GM19351 (cell line): Measurements from ENCODE around the gene DCPS.

Source experiments
- ATAC-seq: cut with Tn5 transposase; IDR thresholded peaks from one replicate; pipeline ENCODE4 v1.9.1; 2021; ENCODE audit warnings: mild to moderate bottlenecking, moderate library complexity; ENCODE audit not compliant: unreplicated experiment

Gene DCPS

GRCh38 chr11:126327281-126328000, 23.6 kb downstream of the DCPS start:
- ATAC-seq, result no peak

DNA sequence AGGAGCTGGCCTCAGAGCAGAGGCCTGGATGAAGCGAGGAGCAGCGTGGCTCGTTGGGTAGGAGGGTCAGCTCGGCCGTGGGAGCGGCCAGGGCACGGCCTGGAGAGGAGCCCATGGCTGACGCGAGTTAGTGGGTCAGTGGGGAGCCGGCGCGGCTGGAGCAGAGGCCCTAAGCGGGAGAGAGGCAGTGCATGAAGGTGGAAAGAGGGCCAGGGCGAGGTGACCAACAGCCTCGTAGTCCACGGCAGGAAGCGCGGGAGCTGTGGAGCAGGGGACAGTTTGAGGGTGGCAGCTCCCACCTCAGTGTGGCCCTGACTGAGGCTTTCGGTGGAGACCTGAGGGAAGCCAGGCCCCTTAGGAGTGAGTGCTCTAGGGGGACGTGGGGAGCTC, 24.1 kb downstream of the DCPS start:
- ATAC-seq, result no peak

- ATAC-seq, result no peak
Observed at GRCh38 chr11:126328444-126328843, 24.6 kb downstream of the DCPS start.

DNA sequence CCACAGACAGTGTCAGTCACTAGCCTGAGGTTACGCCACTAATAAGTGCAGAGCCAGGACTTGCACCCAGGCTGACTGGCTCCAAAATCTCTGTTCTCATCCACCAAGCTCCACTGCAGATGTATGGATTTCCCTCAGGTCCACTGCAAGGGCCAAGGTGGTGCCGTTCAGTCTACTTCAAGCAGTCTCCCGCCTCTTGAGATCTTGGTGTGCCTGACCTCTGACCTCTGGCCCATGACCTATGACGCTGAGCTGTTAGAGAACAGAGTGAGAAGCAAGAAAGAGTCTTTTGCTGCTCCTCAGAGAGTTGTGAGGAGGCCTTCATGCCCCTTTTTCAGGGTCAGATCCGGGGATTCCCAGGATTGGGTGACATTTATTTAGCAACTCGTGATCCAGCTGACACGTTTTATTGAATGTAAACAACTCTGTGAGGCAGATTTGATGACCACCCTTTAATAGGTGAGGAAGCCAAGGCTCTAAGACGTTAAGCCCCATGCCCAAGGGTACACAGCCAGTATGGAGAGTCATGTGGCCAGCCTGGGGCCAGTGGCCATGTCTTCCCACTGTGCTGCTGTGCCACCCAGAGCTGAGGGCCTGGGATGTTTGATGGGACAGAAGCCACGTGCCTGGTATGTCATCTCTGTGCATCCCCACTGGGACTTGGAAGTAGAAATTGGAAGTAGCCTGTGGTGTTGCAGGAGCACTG, 25.2 kb downstream of the DCPS start:
- ATAC-seq, result no peak

- no peak for ATAC-seq
Observed at GRCh38 chr11:126329644-126330211, 25.9 kb downstream of the DCPS start.

DNA sequence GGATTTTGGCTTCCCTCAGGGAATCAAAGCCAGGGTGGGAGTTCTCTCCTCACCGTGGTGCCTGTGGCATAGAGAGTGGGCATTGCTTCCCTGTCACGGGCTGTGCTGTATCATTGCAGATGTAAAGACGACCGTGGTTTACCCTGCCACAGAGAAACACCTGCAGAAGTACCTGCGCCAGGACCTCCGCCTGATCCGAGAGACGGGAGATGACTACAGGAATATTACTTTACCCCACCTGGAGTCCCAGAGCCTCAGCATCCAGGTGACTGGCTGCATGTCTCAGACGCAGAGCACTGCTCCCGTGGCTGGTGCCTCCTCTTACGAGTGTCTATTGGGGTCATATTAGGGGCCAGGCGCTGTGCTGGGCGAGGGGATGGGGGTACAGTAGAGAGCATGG, 27.4 kb downstream of the DCPS start:
- no peak for ATAC-seq

DNA sequence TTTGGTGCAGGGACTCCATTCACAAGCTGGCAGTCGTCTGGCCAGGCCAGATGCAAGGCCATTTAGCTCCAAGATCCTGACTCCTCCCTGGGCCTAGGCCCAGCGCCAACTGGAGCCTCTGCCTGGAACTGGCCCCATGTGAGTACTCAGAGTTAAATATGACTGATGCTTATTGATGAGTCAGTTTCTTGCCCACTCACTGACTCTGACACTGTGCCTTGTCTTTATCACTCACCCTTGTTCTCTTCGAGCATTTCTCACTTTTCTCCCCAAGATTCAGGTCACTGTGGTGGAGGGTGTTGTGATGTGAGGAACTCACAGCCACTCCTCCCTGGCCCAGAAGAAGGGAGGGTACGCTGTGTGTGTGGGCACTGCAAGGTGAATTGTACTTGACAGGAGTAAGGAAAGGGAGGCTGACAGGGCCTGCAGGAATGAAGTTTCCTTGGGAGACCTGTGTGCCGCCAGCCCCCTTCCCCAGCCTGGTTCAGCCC, 28.4 kb downstream of the DCPS start:
- ATAC-seq, result no peak

DNA sequence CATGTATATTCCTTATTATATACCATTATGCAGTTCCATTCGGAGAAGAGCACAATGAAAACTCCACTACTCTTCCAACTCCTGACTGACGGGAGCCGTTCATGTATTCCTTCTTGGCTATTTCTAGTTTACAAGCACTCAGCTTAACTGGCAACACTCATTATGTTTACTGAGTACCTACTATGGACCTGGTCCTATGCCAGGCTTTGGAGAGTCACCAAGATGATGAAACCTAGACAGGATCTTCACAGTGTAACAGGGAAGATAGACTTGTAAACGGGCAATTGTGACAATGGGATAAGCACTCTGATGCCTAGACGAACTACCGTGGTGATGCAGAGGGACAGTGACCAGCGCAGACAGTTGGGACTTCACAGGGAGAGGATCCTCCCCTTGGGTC, 29.3 kb downstream of the DCPS start:
- no peak for ATAC-seq

GRCh38 chr11:126334659-126335462, 31.0 kb downstream of the DCPS start:
- ATAC-seq, result no peak

DNA sequence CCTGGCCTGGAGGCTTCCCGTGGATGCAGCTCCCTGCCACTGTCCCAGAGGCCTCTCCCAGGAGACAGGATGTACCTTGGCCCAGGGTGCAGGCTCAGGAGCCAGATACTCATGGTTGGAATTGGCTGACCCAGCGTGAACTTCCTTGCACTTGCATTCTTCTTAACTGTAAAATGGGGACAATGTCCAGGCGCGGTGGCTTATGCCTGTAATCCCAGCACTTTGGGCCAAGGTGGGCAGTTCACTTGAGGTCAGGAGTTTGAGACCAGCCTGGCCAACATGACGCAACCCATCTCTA, 31.6 kb downstream of the DCPS start:
- no peak for ATAC-seq

DNA sequence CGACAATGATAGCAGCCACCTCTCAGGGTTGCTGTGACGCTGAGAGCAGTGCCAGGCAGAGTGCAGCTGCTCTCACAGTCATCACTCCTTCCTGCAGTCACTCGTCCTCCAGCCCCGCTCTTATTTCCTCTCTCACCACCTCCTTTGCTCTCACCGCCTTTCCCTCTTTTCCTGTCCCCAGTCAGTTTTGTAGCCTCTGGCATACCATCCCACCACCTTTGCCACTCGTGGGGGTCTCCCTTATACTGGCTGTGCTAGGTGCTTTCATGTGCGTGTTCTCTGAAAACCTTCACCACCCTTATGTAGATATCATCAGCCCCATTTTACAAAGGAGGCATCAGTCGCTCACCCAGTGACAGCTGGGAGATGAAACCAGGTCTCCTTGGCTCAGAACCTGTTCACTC, 32.3 kb downstream of the DCPS start:
- no peak for ATAC-seq

DNA sequence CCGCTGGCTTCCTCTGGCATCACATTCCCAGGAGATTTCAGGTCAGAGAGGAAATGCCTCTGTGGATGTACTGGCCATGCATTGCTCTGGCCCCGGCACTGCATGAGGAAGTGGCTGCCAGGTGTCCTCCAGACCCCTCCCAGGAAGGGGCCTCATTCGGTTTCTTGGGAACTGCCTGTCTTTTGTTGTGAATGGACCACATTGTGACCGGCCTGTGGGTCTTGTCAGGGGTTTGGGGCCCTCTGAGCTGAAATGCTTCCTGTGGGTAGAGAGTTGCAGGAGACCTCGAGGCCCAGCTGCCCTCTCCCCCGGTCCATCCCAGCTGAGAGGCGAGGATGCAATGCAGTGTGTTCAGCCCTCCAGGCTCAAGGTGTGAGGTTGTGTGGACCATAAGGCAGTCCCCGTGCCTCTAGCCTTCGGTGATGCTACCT, 32.8 kb downstream of the DCPS start:
- no peak for ATAC-seq

DNA sequence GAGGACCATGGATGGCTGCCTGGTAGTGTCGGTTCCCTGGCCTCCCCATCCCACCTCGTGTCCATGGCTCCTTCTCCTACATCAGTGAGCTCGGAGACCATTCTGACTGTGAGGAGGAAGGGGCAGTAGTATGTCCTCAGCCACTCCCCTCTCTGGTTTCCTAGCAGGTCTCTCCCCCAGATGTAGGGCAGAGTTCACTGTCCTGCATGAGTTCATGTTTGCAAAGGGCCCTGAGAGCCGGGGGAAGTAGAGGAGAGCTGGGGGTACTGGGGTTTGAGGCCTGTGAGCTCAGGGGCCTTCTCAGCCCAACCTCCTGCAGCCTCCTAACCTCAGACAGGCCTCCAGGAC, 33.2 kb downstream of the DCPS start:
- ATAC-seq, result no peak

- no peak for ATAC-seq
Observed at GRCh38 chr11:126337474-126338241, 33.8 kb downstream of the DCPS start.

DNA sequence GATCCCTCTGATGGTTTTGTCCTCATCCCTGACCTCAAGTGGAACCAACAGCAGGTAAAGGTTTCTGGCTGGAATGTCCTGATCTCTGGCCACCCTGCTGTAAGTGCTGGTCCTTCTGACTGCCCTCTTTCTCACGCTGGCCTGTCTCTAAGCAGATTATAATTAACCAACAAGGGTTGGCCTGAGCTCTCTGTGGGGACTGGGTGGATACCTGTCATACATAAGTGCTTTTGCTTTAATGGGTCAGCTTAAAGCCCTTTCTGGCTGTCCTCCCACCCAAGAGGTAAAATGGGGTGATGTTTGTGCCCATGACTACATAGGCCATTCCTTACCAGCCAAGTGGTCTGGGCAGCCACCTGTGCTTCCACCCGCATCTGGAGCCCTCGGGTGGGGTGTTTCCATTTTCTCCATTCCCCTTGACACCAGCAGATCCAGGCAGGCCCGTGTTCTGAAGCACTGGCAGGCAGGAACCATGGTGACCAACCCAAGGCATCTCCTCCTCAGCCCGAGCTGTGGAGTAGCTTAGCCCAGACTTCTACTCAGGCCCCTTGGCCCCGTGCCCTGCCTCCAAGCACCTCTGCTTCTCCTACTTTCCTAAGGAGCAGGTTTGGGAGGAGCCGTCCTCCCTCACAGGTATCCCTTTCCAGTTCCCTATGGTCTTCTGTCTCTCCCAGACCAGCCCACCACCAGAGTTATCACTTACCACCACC, 34.6 kb downstream of the DCPS start:
- no peak for ATAC-seq

DNA sequence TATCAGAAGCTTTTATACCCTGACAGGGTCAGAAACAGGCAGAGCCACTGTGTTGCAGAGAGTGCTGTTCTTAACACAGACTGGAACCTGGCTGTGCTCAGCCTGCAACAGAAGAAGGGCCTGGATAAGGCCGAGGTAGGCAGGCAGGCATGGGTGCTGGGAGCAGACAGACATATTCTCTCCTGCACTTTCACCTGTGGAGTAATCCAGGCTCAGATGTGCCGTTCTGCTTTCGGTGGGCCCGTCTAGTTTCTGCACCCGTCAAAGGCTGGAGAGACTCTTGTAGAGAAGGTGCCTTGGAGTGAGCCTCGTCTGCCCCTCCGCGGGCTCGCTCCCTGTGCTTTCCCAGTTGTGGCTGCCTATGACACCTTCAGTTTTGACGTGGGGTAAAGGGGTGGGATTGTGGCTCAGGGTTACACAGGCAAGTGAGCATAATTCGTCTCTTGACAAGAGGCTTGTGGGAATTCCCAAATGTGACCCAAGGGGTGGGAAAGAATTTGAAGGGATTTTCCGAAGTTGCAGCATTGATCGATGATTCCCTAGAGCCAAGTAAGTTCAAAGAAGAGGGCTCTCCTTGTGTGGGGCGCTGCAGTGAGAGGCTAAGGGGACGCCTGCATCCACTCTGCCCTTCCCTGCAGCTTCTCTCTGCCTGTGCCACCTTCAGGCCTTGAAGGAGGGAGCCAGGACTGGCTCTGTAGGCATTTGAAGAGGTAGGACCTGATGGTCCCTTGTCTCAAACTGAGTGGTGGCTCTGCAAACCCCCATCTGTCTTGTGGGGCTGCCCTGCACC, 35.4 kb downstream of the DCPS start:
- no peak for ATAC-seq

- no peak for ATAC-seq
Observed at GRCh38 chr11:126339863-126340434, 36.1 kb downstream of the DCPS start.

- no peak for ATAC-seq
Observed at GRCh38 chr11:126340960-126341606, 37.2 kb downstream of the DCPS start.

DNA sequence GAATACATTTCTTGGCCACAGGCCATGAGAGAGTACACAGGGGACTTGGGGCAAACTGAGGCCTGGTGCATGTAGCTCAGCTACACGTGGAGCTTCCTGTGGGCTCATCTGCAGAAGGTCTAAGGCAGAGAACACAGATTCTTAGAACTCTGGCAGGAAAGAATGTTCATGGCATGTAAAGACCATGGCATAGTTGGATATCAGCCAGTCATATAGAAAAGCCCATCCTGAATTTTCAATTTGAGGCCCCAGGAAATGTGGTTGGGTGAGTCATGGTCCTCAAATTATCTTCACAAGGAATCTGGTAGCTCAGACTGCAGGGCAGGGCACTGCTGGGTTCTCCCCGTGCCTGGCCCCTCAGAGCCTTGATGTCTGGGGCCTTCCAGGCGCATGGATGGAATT, 37.9 kb downstream of the DCPS start:
- no peak for ATAC-seq
